Measurements from ENCODE around the gene GJB2. TPM values are rescaled to one million over a fixed set of nuclear protein-coding genes. Genes with fewer than 3 reads are reported as not detected.

GJB2 gene
- total RNA-seq, 2 experiments from 2014 or later = 0.20 to 0.22 TPM

- ATAC-seq (ENCODE audit: low read depth) (no peak), DNase-seq (no peak)
- H3K36me3 Mint-ChIP-seq = no peaks in the 10 kb centered on the region
- no peak overlapping the region for H3K4me3 Mint-ChIP-seq
- H3K27me3 Mint-ChIP-seq = peaks cover 10% of the 10 kb centered on the region
- no peaks in the 10 kb centered on the region for H3K9me3 Mint-ChIP-seq
- no peak overlapping the region for H3K27ac Mint-ChIP-seq
- no peaks in the 10 kb centered on the region for H3K4me1 Mint-ChIP-seq
- POLR2A ChIA-PET = no interaction called here
Measured at GRCh38 chr13:20150561-20150960, 42.2 kb downstream of the GJB2 start.

GRCh38 chr13:20149762-20150161, 43.0 kb downstream of the GJB2 start:
- Mint-ChIP-seq H3K4me1 (no peaks in the 10 kb centered on the region), H3K9me3 (no peaks in the 10 kb centered on the region), H3K36me3 (no peaks in the 10 kb centered on the region), H3K27ac (no peak overlapping the region), H3K4me3 (no peak overlapping the region), H3K27me3 (peaks cover 8% of the 10 kb centered on the region)
- ATAC-seq (ENCODE audit: low read depth) (no peak), DNase-seq (no peak)
- POLR2A ChIA-PET = no interaction called here

GRCh38 chr13:20148501-20149183, 44.1 kb downstream of the GJB2 start:
- Mint-ChIP-seq H3K4me3 (no peak overlapping the region), H3K4me1 (no peaks in the 10 kb centered on the region), H3K27ac (no peak overlapping the region), H3K27me3 (peaks cover 5% of the 10 kb centered on the region), H3K9me3 (no peaks in the 10 kb centered on the region), H3K36me3 (no peaks in the 10 kb centered on the region)
- POLR2A ChIA-PET = no interaction called here
- no peak for DNase-seq
- ATAC-seq (ENCODE audit: low read depth) = no peak

GRCh38 chr13:20146381-20146780, 46.4 kb downstream of the GJB2 start:
- Mint-ChIP-seq H3K9me3 (no peaks in the 10 kb centered on the region), H3K4me3 (no peak overlapping the region), H3K36me3 (no peaks in the 10 kb centered on the region), H3K27me3 (peaks cover 17% of the 10 kb centered on the region), H3K27ac (no peak overlapping the region), H3K4me1 (peaks cover 3% of the 10 kb centered on the region)
- DNase-seq (no peak), ATAC-seq (ENCODE audit: low read depth) (no peak)
- POLR2A ChIA-PET = no interaction called here

GRCh38 chr13:20145521-20145920, 47.2 kb downstream of the GJB2 start:
- Mint-ChIP-seq H3K36me3 (no peaks in the 10 kb centered on the region), H3K4me3 (no peak overlapping the region), H3K27me3 (peaks cover 24% of the 10 kb centered on the region), H3K27ac (no peak overlapping the region), H3K9me3 (no peaks in the 10 kb centered on the region), H3K4me1 (peaks cover 3% of the 10 kb centered on the region)
- POLR2A ChIA-PET = no interaction called here
- no peak for ATAC-seq (ENCODE audit: low read depth)
- DNase-seq = no peak

- peaks cover 3% of the 10 kb centered on the region for H3K4me1 Mint-ChIP-seq
- peaks cover 33% of the 10 kb centered on the region for H3K27me3 Mint-ChIP-seq
- H3K36me3 Mint-ChIP-seq = no peaks in the 10 kb centered on the region
- POLR2A ChIA-PET = no interaction called here
- no peaks in the 10 kb centered on the region for H3K9me3 Mint-ChIP-seq
- DNase-seq (no peak), ATAC-seq (ENCODE audit: low read depth) (no peak)
- H3K4me3 Mint-ChIP-seq = no peak overlapping the region
- H3K27ac Mint-ChIP-seq = no peak overlapping the region
Measured at GRCh38 chr13:20144141-20144850, 48.4 kb downstream of the GJB2 start.

- peaks cover 40% of the 10 kb centered on the region for H3K27me3 Mint-ChIP-seq
- H3K36me3 Mint-ChIP-seq = no peaks in the 10 kb centered on the region
- H3K9me3 Mint-ChIP-seq = no peaks in the 10 kb centered on the region
- no peak overlapping the region for H3K27ac Mint-ChIP-seq
- POLR2A ChIA-PET = no interaction called here
- DNase-seq = no peak
- H3K4me3 Mint-ChIP-seq = no peak overlapping the region
- H3K4me1 Mint-ChIP-seq = peaks cover 3% of the 10 kb centered on the region
- no peak for ATAC-seq (ENCODE audit: low read depth)
Measured at GRCh38 chr13:20142927-20143480, 49.7 kb downstream of the GJB2 start.

- H3K9me3 Mint-ChIP-seq = no peaks in the 10 kb centered on the region
- POLR2A ChIA-PET = no interaction called here
- peaks cover 44% of the 10 kb centered on the region for H3K27me3 Mint-ChIP-seq
- no peaks in the 10 kb centered on the region for H3K36me3 Mint-ChIP-seq
- H3K27ac Mint-ChIP-seq = no peak overlapping the region
- ATAC-seq (ENCODE audit: low read depth) (no peak), DNase-seq (no peak)
- peaks cover 3% of the 10 kb centered on the region for H3K4me1 Mint-ChIP-seq
- no peak overlapping the region for H3K4me3 Mint-ChIP-seq
Measured at GRCh38 chr13:20142023-20142926, 50.5 kb downstream of the GJB2 start.

- Mint-ChIP-seq H3K9me3 (no peaks in the 10 kb centered on the region), H3K36me3 (no peaks in the 10 kb centered on the region), H3K4me3 (no peak overlapping the region), H3K27ac (no peak overlapping the region), H3K27me3 (peaks cover 44% of the 10 kb centered on the region), H3K4me1 (peaks cover 6% of the 10 kb centered on the region)
- DNase-seq (no peak), ATAC-seq (ENCODE audit: low read depth) (no peak)
- POLR2A ChIA-PET = no interaction called here
Measured at GRCh38 chr13:20141238-20142022, 51.3 kb downstream of the GJB2 start.

- POLR2A ChIA-PET = no interaction called here
- peaks cover 44% of the 10 kb centered on the region for H3K27me3 Mint-ChIP-seq
- ATAC-seq (ENCODE audit: low read depth) (no peak), DNase-seq (no peak)
- peaks cover 6% of the 10 kb centered on the region for H3K4me1 Mint-ChIP-seq
- no peak overlapping the region for H3K4me3 Mint-ChIP-seq
- no peaks in the 10 kb centered on the region for H3K9me3 Mint-ChIP-seq
- no peaks in the 10 kb centered on the region for H3K36me3 Mint-ChIP-seq
- no peak overlapping the region for H3K27ac Mint-ChIP-seq
Measured at GRCh38 chr13:20140487-20140886, 52.3 kb downstream of the GJB2 start.

- Mint-ChIP-seq H3K27ac (no peak overlapping the region), H3K4me1 (peaks cover 5% of the 10 kb centered on the region), H3K27me3 (peaks cover 38% of the 10 kb centered on the region), H3K36me3 (no peaks in the 10 kb centered on the region), H3K4me3 (no peak overlapping the region), H3K9me3 (no peaks in the 10 kb centered on the region)
- POLR2A ChIA-PET = no interaction called here
- ATAC-seq (ENCODE audit: low read depth) (no peak), DNase-seq (no peak)
Measured at GRCh38 chr13:20137875-20138274, 54.9 kb downstream of the GJB2 start.

All from activated naive CD8-positive, alpha-beta T cell treated with anti-CD3 and anti-CD28 coated beads, Interleukin-2, amount 10 ng/mL, durations not matched to agents 7 days and 5 days (primary cell).